HG02852 (cell line): ENCODE data around the gene KCNJ15.

Source experiments
- ATAC-seq: cut with Tn5 transposase; IDR thresholded peaks from one replicate; pipeline ENCODE4 v1.9.1; 2021; ENCODE audit warnings: mild to moderate bottlenecking, moderate library complexity; ENCODE audit not compliant: unreplicated experiment

The KCNJ15 gene

GRCh38 chr21:38325216-38325615, 68.4 kb downstream of the KCNJ15 start:
- no peak for ATAC-seq

- no peak for ATAC-seq
Measured at GRCh38 chr21:38325731-38326420, 69.1 kb downstream of the KCNJ15 start.

- no peak for ATAC-seq
Measured at GRCh38 chr21:38326429-38326828, 69.6 kb downstream of the KCNJ15 start.

GRCh38 chr21:38326899-38327298, 70.1 kb downstream of the KCNJ15 start:
- no peak for ATAC-seq

- ATAC-seq = no peak
Measured at GRCh38 chr21:38327984-38328383, 71.2 kb downstream of the KCNJ15 start.

GRCh38 chr21:38329162-38329561, 72.4 kb downstream of the KCNJ15 start:
- no peak for ATAC-seq

GRCh38 chr21:38330666-38331065, 73.9 kb downstream of the KCNJ15 start:
- no peak for ATAC-seq

GRCh38 chr21:38333301-38334272, 76.8 kb downstream of the KCNJ15 start:
- no peak for ATAC-seq

GRCh38 chr21:38334866-38335265, 78.1 kb downstream of the KCNJ15 start:
- no peak for ATAC-seq

- ATAC-seq = no peak
Measured at GRCh38 chr21:38337793-38338192, 81.0 kb downstream of the KCNJ15 start.

GRCh38 chr21:38340131-38340530, 83.3 kb downstream of the KCNJ15 start:
- ATAC-seq = no peak

- ATAC-seq = no peak
Measured at GRCh38 chr21:38341546-38342012, 84.8 kb downstream of the KCNJ15 start.

GRCh38 chr21:38342739-38343138, 85.9 kb downstream of the KCNJ15 start:
- ATAC-seq = no peak

- no peak for ATAC-seq
Measured at GRCh38 chr21:38343691-38344090, 86.9 kb downstream of the KCNJ15 start.

GRCh38 chr21:38346286-38346685, 89.5 kb downstream of the KCNJ15 start:
- no peak for ATAC-seq

GRCh38 chr21:38349111-38349746, 92.4 kb downstream of the KCNJ15 start:
- ATAC-seq = no peak

- ATAC-seq = no peak
Measured at GRCh38 chr21:38349977-38350376, 93.2 kb downstream of the KCNJ15 start.

- no peak for ATAC-seq
Measured at GRCh38 chr21:38350684-38351083, 93.9 kb downstream of the KCNJ15 start.

GRCh38 chr21:38351176-38351959, 94.6 kb downstream of the KCNJ15 start:
- ATAC-seq = no peak

- no peak for ATAC-seq
Measured at GRCh38 chr21:38351961-38352521, 95.2 kb downstream of the KCNJ15 start.
